SK-N-SH (cell line): ENCODE data around the gene SSNA1.

Source experiments
- EZH2phosphoT487 ChIP-seq: fragments of 200-600 bp; sonication (generic); IDR thresholded peaks from 2 replicates; pipeline ENCODE4 v1.6.1; 2017; ENCODE audit warnings: low read depth, mixed run types, mild to moderate bottlenecking, antibody characterized with exemption, moderate library complexity, borderline replicate concordance
- NRF1 ChIP-seq: IDR thresholded peaks from 2 replicates; pipeline ENCODE4 v1.6.1; 2012; ENCODE audit warnings: low read depth, mild to moderate bottlenecking, low read length
- YY1 ChIP-seq: IDR thresholded peaks from 2 replicates; pipeline ENCODE4 v1.4.0; 2012; ENCODE audit warnings: low read depth, mild to moderate bottlenecking
- TF ChIP-seq, protein P1 (sequence below): IDR thresholded peaks from 2 replicates; pipeline ENCODE4 v1.4.0; 2012; ENCODE audit warnings: low read depth
- TF ChIP-seq, protein P2 (sequence below): fragments of 200-600 bp; sonication (generic); IDR thresholded peaks from 2 replicates; pipeline ENCODE4 v1.6.1; 2017; ENCODE audit warnings: antibody characterized with exemption, mild to moderate bottlenecking, moderate library complexity

DNA sequence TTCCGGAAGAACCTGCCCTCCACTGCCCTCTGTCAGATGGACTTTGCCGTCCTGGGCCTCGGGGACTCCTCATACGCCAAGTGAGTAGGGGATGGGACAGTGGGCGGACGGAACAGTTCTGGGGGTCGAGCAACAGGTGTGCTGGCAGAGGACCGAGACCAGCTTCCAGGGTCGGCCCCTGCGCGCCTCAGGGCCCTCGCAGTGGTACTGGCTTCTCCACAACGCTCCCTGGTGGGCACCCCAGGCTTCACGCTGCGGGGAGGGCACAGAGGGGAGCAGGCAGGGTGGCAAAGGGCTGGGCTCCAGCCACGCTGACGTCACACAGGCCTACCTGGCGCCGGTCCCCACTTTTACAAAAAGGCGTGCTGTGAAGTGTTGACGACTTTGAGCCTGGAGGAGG is 24.0 kb downstream of the SSNA1 start:
- TF ChIP-seq, protein P1, sequence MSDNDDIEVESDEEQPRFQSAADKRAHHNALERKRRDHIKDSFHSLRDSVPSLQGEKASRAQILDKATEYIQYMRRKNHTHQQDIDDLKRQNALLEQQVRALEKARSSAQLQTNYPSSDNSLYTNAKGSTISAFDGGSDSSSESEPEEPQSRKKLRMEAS: no peak
- TF ChIP-seq, protein P2, sequence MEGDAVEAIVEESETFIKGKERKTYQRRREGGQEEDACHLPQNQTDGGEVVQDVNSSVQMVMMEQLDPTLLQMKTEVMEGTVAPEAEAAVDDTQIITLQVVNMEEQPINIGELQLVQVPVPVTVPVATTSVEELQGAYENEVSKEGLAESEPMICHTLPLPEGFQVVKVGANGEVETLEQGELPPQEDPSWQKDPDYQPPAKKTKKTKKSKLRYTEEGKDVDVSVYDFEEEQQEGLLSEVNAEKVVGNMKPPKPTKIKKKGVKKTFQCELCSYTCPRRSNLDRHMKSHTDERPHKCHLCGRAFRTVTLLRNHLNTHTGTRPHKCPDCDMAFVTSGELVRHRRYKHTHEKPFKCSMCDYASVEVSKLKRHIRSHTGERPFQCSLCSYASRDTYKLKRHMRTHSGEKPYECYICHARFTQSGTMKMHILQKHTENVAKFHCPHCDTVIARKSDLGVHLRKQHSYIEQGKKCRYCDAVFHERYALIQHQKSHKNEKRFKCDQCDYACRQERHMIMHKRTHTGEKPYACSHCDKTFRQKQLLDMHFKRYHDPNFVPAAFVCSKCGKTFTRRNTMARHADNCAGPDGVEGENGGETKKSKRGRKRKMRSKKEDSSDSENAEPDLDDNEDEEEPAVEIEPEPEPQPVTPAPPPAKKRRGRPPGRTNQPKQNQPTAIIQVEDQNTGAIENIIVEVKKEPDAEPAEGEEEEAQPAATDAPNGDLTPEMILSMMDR: no peak
- TF ChIP-seq YY1: no peak
- no peak for TF ChIP-seq NRF1
- TF ChIP-seq EZH2phosphoT487: no peak
